ENCODE results near the gene CC2D2B. TPM values are rescaled to one million over a fixed set of nuclear protein-coding genes. Genes with fewer than 3 reads are reported as not detected.

Gene CC2D2B
- total RNA-seq, 1 donor from 2014 or later: not detected

GRCh38 chr10:95925033-95925432 is 17.3 kb downstream of the CC2D2B start:
- Mint-ChIP-seq H3K4me3 (ENCODE audit: unreplicated experiment) (no peak overlapping the region), H3K27ac (ENCODE audit: unreplicated experiment) (no peak overlapping the region), H3K9me3 (ENCODE audit: unreplicated experiment) (no peaks in the 10 kb centered on the region), H3K36me3 (ENCODE audit: unreplicated experiment) (no peaks in the 10 kb centered on the region), H3K4me1 (ENCODE audit: low read depth, unreplicated experiment) (no peaks in the 10 kb centered on the region), H3K27me3 (ENCODE audit: unreplicated experiment) (no peaks in the 10 kb centered on the region)
- DNase-seq: no peak
- no peak for TF ChIP-seq CTCF (IDR thresholded peaks at IDR 0.05; ENCODE audit: partially characterized antibody, unreplicated experiment)

GRCh38 chr10:95935429-95935828 is 27.7 kb downstream of the CC2D2B start:
- Mint-ChIP-seq H3K27me3 (ENCODE audit: unreplicated experiment) (no peaks in the 10 kb centered on the region), H3K27ac (ENCODE audit: unreplicated experiment) (no peak overlapping the region), H3K4me3 (ENCODE audit: unreplicated experiment) (no peak overlapping the region), H3K36me3 (ENCODE audit: unreplicated experiment) (peaks cover 3% of the 10 kb centered on the region), H3K4me1 (ENCODE audit: low read depth, unreplicated experiment) (no peaks in the 10 kb centered on the region), H3K9me3 (ENCODE audit: unreplicated experiment) (peaks cover 4% of the 10 kb centered on the region)
- no peak for DNase-seq
- TF ChIP-seq CTCF (IDR thresholded peaks at IDR 0.05; ENCODE audit: partially characterized antibody, unreplicated experiment): no peak

GRCh38 chr10:95941115-95941514 is 33.3 kb downstream of the CC2D2B start:
- no peak overlapping the region for H3K4me3 Mint-ChIP-seq (ENCODE audit: unreplicated experiment)
- TF ChIP-seq CTCF (IDR thresholded peaks at IDR 0.05; ENCODE audit: partially characterized antibody, unreplicated experiment): no peak
- no peak for DNase-seq
- H3K27me3 Mint-ChIP-seq (ENCODE audit: unreplicated experiment): peaks cover 2% of the 10 kb centered on the region
- H3K27ac Mint-ChIP-seq (ENCODE audit: unreplicated experiment): no peak overlapping the region
- peaks cover 9% of the 10 kb centered on the region for H3K36me3 Mint-ChIP-seq (ENCODE audit: unreplicated experiment)
- peaks cover 2% of the 10 kb centered on the region for H3K9me3 Mint-ChIP-seq (ENCODE audit: unreplicated experiment)
- H3K4me1 Mint-ChIP-seq (ENCODE audit: low read depth, unreplicated experiment): no peaks in the 10 kb centered on the region

- TF ChIP-seq CTCF (IDR thresholded peaks at IDR 0.05; ENCODE audit: partially characterized antibody, unreplicated experiment): no peak
- H3K4me3 Mint-ChIP-seq (ENCODE audit: unreplicated experiment): no peak overlapping the region
- no peaks in the 10 kb centered on the region for H3K9me3 Mint-ChIP-seq (ENCODE audit: unreplicated experiment)
- H3K36me3 Mint-ChIP-seq (ENCODE audit: unreplicated experiment): peaks cover 4% of the 10 kb centered on the region
- no peak for DNase-seq
- H3K27me3 Mint-ChIP-seq (ENCODE audit: unreplicated experiment): no peaks in the 10 kb centered on the region
- no peak overlapping the region for H3K27ac Mint-ChIP-seq (ENCODE audit: unreplicated experiment)
- H3K4me1 Mint-ChIP-seq (ENCODE audit: low read depth, unreplicated experiment): no peaks in the 10 kb centered on the region
These were observed 55.6 kb downstream of the CC2D2B start for GRCh38 chr10:95963202-95963990.

DNA sequence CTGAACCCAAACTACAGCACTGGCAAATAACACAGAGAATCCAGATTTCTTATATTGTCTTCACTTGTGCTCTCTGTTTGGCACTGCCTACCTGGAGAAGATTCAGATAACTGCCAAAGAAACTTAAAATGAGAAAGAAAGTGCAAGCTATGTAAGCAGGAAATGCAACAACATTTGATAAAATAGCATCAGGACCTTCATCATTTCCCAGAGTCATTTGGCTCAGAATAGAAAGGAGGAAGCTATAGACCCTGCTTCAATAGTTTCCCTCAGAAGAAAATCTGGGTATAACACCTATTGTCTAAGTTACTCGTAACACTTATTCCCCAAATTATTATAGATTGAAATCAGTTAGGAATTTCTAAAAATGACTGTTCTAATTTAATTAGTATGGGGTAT is 56.2 kb downstream of the CC2D2B start:
- H3K27me3 Mint-ChIP-seq (ENCODE audit: unreplicated experiment): no peaks in the 10 kb centered on the region
- no peak for DNase-seq
- H3K36me3 Mint-ChIP-seq (ENCODE audit: unreplicated experiment): no peaks in the 10 kb centered on the region
- H3K27ac Mint-ChIP-seq (ENCODE audit: unreplicated experiment): no peak overlapping the region
- no peaks in the 10 kb centered on the region for H3K9me3 Mint-ChIP-seq (ENCODE audit: unreplicated experiment)
- H3K4me1 Mint-ChIP-seq (ENCODE audit: low read depth, unreplicated experiment): no peaks in the 10 kb centered on the region
- no peak for TF ChIP-seq CTCF (IDR thresholded peaks at IDR 0.05; ENCODE audit: partially characterized antibody, unreplicated experiment)
- no peak overlapping the region for H3K4me3 Mint-ChIP-seq (ENCODE audit: unreplicated experiment)
